Measurements from ENCODE around the gene SUPT20HL2.

DNA sequence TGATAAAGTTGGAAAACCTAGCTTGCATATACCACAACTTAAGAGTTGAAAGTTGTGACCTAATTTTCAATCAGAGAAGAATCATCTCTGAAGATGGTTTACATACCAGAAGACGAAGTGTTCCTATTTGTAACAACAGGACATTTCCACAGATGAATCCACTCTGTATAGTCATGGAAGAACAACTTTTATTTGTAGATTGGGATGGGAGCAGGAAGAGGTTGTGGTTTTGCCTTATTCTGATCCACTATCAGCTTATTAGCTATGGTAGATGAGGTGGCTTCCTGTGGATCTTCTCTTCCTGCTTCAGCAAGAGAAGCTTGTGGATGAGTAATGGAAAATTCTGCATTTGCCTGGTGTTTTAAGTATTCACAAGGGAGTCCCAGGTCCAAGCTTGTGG lies 27.9 kb upstream of the SUPT20HL2 start:
- TF ChIP-seq, protein P1, sequence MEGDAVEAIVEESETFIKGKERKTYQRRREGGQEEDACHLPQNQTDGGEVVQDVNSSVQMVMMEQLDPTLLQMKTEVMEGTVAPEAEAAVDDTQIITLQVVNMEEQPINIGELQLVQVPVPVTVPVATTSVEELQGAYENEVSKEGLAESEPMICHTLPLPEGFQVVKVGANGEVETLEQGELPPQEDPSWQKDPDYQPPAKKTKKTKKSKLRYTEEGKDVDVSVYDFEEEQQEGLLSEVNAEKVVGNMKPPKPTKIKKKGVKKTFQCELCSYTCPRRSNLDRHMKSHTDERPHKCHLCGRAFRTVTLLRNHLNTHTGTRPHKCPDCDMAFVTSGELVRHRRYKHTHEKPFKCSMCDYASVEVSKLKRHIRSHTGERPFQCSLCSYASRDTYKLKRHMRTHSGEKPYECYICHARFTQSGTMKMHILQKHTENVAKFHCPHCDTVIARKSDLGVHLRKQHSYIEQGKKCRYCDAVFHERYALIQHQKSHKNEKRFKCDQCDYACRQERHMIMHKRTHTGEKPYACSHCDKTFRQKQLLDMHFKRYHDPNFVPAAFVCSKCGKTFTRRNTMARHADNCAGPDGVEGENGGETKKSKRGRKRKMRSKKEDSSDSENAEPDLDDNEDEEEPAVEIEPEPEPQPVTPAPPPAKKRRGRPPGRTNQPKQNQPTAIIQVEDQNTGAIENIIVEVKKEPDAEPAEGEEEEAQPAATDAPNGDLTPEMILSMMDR (IDR thresholded peaks at IDR 0.05 in 2 of 3, conservative IDR thresholded peaks at IDR 0.05 in 1 of 3; ENCODE audit: control insufficient read depth in 2 of 3, extremely low read depth in 1 of 3, insufficient read depth in 1 of 3, low read depth in 3 of 3, low read length in 3 of 3) = no peak
- TF ChIP-seq EZH2 (IDR thresholded peaks at IDR 0.05; ENCODE audit: borderline replicate concordance, control insufficient read depth, low read depth, low read length) (no peak), JUND (IDR thresholded peaks at IDR 0.05; ENCODE audit: low read depth, low read length) (no peak), NFYB (IDR thresholded peaks at IDR 0.05; ENCODE audit: insufficient read depth, low read depth, low read length) (no peak), TARDBP (IDR thresholded peaks at IDR 0.05; ENCODE audit: borderline replicate concordance) (no peak), HCFC1 (IDR thresholded peaks at IDR 0.05; ENCODE audit: low read length) (no peak)
